ENCODE measurements around the gene MB.

- TF ChIP-seq POLR2A (IDR thresholded peaks at IDR 0.05) = no peak
- no peak for TF ChIP-seq CTCF (IDR thresholded peaks at IDR 0.05)
Measured at GRCh38 chr22:35598396-35598710, 18.8 kb downstream of the MB start.

Measured in prostate gland (tissue), 2 donors.